H1 (cell line): ENCODE results near the gene FAM53B. TPM values are rescaled to one million over a fixed set of nuclear protein-coding genes. Genes with fewer than 3 reads are reported as not detected.

ENCODE experiments used
- CTCF ChIA-PET: fragments of 300-600 bp; sonication (Branson Sonifier 250); formaldehyde crosslinking; loops from one replicate; lab custom pipeline; 2021; ENCODE audit not compliant: partially characterized antibody; lab: Charles Lee
- POLR2A ChIA-PET: fragments of 300-600 bp; sonication (Branson Sonifier 250); formaldehyde crosslinking; loops from one replicate; lab custom pipeline; 2021; ENCODE audit warnings: inconsistent platforms; ENCODE audit not compliant: partially characterized antibody; lab: Charles Lee
- DNase-seq, 2 experiments: peaks; one replicate each; pipeline versions ENCODE4 v3.0.0 to v3.0.0-alpha.2; 2010 to 2022; ENCODE audit warnings: low spot score in 2 of 2, low read depth in 1 of 2, mixed read lengths in 1 of 2
- FAIRE-seq: peaks from 2 replicates; lab custom pipeline; 2011; peaks lifted over from hg19 to GRCh38; lab: Jason Lieb, UNC
- H2AFZ ChIP-seq: 2 replicates; pipeline ENCODE4 v1.8.1; 2012; ENCODE audit warnings: low read length, inconsistent platforms
- H2AK5ac ChIP-seq: 2 replicates; pipeline ENCODE4 v1.6.1; 2013; ENCODE audit warnings: low read depth, low read length
- H2BK120ac ChIP-seq: replicated peaks from 2 replicates; pipeline ENCODE3; 2013; ENCODE audit warnings: low read depth, low read length, inconsistent platforms
- H2BK12ac ChIP-seq: 2 replicates; pipeline ENCODE4 v1.6.1; 2013; ENCODE audit warnings: low read depth, low read length
- H2BK15ac ChIP-seq: 2 replicates; pipeline ENCODE4 v1.6.1; 2013; ENCODE audit warnings: low read length
- H2BK20ac ChIP-seq: 2 replicates; pipeline ENCODE4 v1.6.1; 2013; ENCODE audit warnings: low read length
- H2BK5ac ChIP-seq: 2 replicates; pipeline ENCODE4 v1.6.1; 2013; ENCODE audit warnings: low read depth, low read length
- H3K14ac ChIP-seq: 2 replicates; pipeline ENCODE4 v1.6.1; 2013; ENCODE audit warnings: inconsistent platforms; ENCODE audit not compliant: insufficient read length
- H3K18ac ChIP-seq: 2 replicates; pipeline ENCODE4 v1.6.1; 2013; ENCODE audit warnings: low read length; ENCODE audit errors: extremely low read depth
- H3K23ac ChIP-seq: 2 replicates; pipeline ENCODE4 v1.6.1; 2013; ENCODE audit warnings: inconsistent platforms; ENCODE audit not compliant: insufficient read length
- H3K23me2 ChIP-seq: 2 replicates; pipeline ENCODE4 v1.6.1; 2013; ENCODE audit warnings: low read depth, low read length
- H3K27ac ChIP-seq: 2 replicates; pipeline ENCODE4 v1.6.1; 2011; ENCODE audit warnings: low read depth, low read length, inconsistent platforms
- H3K27me3 ChIP-seq, 4 experiments: replicated peaks in 1 of 4; 1 replicate in 1 of 4; 2 replicates in 3 of 4; pipeline versions ENCODE4 v1.6.1 to v1.8.1; 2011 to 2013; ENCODE audit warnings: low read length in 3 of 4, mild to moderate bottlenecking in 3 of 4, inconsistent platforms in 2 of 4, mixed read lengths in 2 of 4, moderate library complexity in 1 of 4; ENCODE audit not compliant: control insufficient read depth in 3 of 4, insufficient read depth in 3 of 4; ENCODE audit errors: extremely low read depth in 1 of 4
- H3K36me3 ChIP-seq, 4 experiments: 2 replicates each; pipeline versions ENCODE4 v1.6.1 to v1.8.1; 2011 to 2013; ENCODE audit warnings: mild to moderate bottlenecking in 4 of 4, low read length in 3 of 4, moderate library complexity in 2 of 4, control low read depth in 1 of 4, inconsistent platforms in 1 of 4; ENCODE audit not compliant: insufficient read depth in 4 of 4, control insufficient read depth in 2 of 4
- H3K4ac ChIP-seq: replicated peaks from 2 replicates; pipeline ENCODE3; 2013; ENCODE audit warnings: low read length, low read depth, mixed read lengths, inconsistent platforms; ENCODE audit not compliant: insufficient read length
- H3K4me1 ChIP-seq, 4 experiments: replicated peaks in 1 of 4; 1 replicate in 1 of 4; 2 replicates in 3 of 4; pipeline versions ENCODE4 v1.6.1 to v1.8.1; 2011 to 2013; ENCODE audit warnings: low read length in 3 of 4, inconsistent platforms in 2 of 4, mixed read lengths in 1 of 4; ENCODE audit not compliant: insufficient read depth in 4 of 4, control insufficient read depth in 3 of 4
- H3K4me2 ChIP-seq, 2 experiments: 2 replicates each; pipeline versions ENCODE4 v1.6.1 to v1.8.1; 2011 to 2013; ENCODE audit warnings: low read depth in 2 of 2, low read length in 2 of 2, control low read depth in 1 of 2, inconsistent platforms in 1 of 2, mild to moderate bottlenecking in 1 of 2; ENCODE audit not compliant: insufficient read depth in 1 of 2
- H3K4me3 ChIP-seq, 4 experiments: fragments of 200-600, 300-600 bp in 1 of 4; sonication (generic), shearing (Covaris generic), sonication (Bioruptor Twin) in 1 of 4; 2 replicates each; pipeline versions ENCODE4 v1.5.1 to v1.8.1; 2011 to 2016; ENCODE audit warnings: low read length in 4 of 4, low read depth in 3 of 4, control low read depth in 2 of 4, inconsistent platforms in 2 of 4, mild to moderate bottlenecking in 2 of 4, mixed read lengths in 1 of 4, moderate library complexity in 1 of 4; ENCODE audit not compliant: insufficient read depth in 2 of 4; ENCODE audit errors: extremely low read depth in 1 of 4
- H3K56ac ChIP-seq: replicated peaks from 2 replicates; pipeline ENCODE3; 2013; ENCODE audit warnings: low read depth, mild to moderate bottlenecking, mixed read lengths, low read length, inconsistent platforms; ENCODE audit not compliant: insufficient read length
- H3K79me1 ChIP-seq: 2 replicates; pipeline ENCODE4 v1.6.1; 2013; ENCODE audit warnings: low read depth, low read length, control low read depth
- H3K79me2 ChIP-seq, 2 experiments: 2 replicates each; pipeline versions ENCODE4 v1.6.1 to v1.8.1; 2012 to 2013; ENCODE audit warnings: low read length in 2 of 2, mild to moderate bottlenecking in 2 of 2, inconsistent platforms in 1 of 2; ENCODE audit not compliant: insufficient read depth in 2 of 2, control insufficient read depth in 1 of 2
- H3K9ac ChIP-seq, 4 experiments: replicated peaks in 1 of 4; 1 replicate in 1 of 4; 2 replicates in 3 of 4; pipeline versions ENCODE4 v1.6.1 to v1.8.1; 2011 to 2013; ENCODE audit warnings: low read depth in 3 of 4, low read length in 3 of 4, control low read depth in 2 of 4, mild to moderate bottlenecking in 2 of 4, moderate library complexity in 2 of 4, inconsistent platforms in 1 of 4; ENCODE audit errors: extremely low read depth in 1 of 4
- H3K9me3 ChIP-seq, 2 experiments: 2 replicates each; pipeline versions ENCODE4 v1.6.1 to v1.8.1; 2012 to 2013; ENCODE audit warnings: mild to moderate bottlenecking in 2 of 2, moderate library complexity in 2 of 2, control low read depth in 1 of 2, inconsistent platforms in 1 of 2, low read depth in 1 of 2, low read length in 1 of 2, mixed read lengths in 1 of 2; ENCODE audit not compliant: insufficient read depth in 2 of 2
- H4K20me1 ChIP-seq, 2 experiments: replicated peaks in 1 of 2; 2 replicates each; pipeline versions ENCODE3 to v1.8.1; 2011 to 2013; ENCODE audit warnings: inconsistent platforms in 2 of 2, low read length in 2 of 2, mild to moderate bottlenecking in 1 of 2; ENCODE audit not compliant: insufficient read depth in 2 of 2, control insufficient read depth in 1 of 2
- H4K5ac ChIP-seq: 2 replicates; pipeline ENCODE4 v1.6.1; 2013; ENCODE audit warnings: low read length, low read depth, mixed read lengths, inconsistent platforms; ENCODE audit not compliant: insufficient read length
- H4K8ac ChIP-seq: 2 replicates; pipeline ENCODE4 v1.8.0; 2013; ENCODE audit warnings: mild to moderate bottlenecking, moderate library complexity, low read length, inconsistent platforms; ENCODE audit not compliant: insufficient read depth; ENCODE audit errors: extremely low read depth
- H4K91ac ChIP-seq: replicated peaks from 2 replicates; pipeline ENCODE3; 2013; ENCODE audit warnings: low read length, mixed read lengths, inconsistent platforms; ENCODE audit not compliant: insufficient read length
- BCL11A ChIP-seq, 2 experiments: IDR thresholded peaks; one replicate each; pipeline ENCODE4 v1.6.1; 2011; ENCODE audit warnings: low read depth in 2 of 2, low read length in 2 of 2, mild to moderate bottlenecking in 2 of 2
- CHD2 ChIP-seq: IDR thresholded peaks from 2 replicates; pipeline ENCODE4 v1.6.1; 2012; ENCODE audit warnings: low read length, improper control_type of control experiment
- CTBP2 ChIP-seq: IDR thresholded peaks from 2 replicates; pipeline ENCODE4 v1.7.0; 2011; ENCODE audit warnings: borderline replicate concordance, mild to moderate bottlenecking, moderate library complexity, mixed read lengths, low read length; ENCODE audit not compliant: insufficient read depth, insufficient read length
- EP300 ChIP-seq, 2 experiments: IDR thresholded peaks; 1 replicate in 1 of 2; 2 replicates in 1 of 2; pipeline ENCODE4 v1.6.1; 2011 to 2012; ENCODE audit warnings: low read depth in 2 of 2, low read length in 2 of 2, mild to moderate bottlenecking in 2 of 2, borderline replicate concordance in 1 of 2, inconsistent platforms in 1 of 2, moderate library complexity in 1 of 2
- HDAC2 ChIP-seq, 2 experiments: fragments of 300-600 bp in 1 of 2; sonication (generic) in 1 of 2; IDR thresholded peaks; 2 replicates each; pipeline ENCODE4 v1.6.1; 2011 to 2012; ENCODE audit warnings: low read depth in 2 of 2, low read length in 2 of 2, mild to moderate bottlenecking in 2 of 2, moderate library complexity in 2 of 2, borderline replicate concordance in 1 of 2, inconsistent platforms in 1 of 2
- KDM1A ChIP-seq: fragments of 200-600, 300-600 bp; sonication (generic); IDR thresholded peaks from 2 replicates; pipeline ENCODE4 v1.7.1; 2016; ENCODE audit warnings: mild to moderate bottlenecking, low read length, borderline replicate concordance
- KDM5A ChIP-seq: fragments of 200-600 bp; IDR thresholded peaks from 2 replicates; pipeline ENCODE4 v1.7.1; 2012; ENCODE audit warnings: mild to moderate bottlenecking, low read length, inconsistent platforms, mixed read lengths
- RXRA ChIP-seq: IDR thresholded peaks from 2 replicates; pipeline ENCODE4 v1.6.1; 2011; ENCODE audit warnings: low read depth, mild to moderate bottlenecking, low read length, moderate library complexity; ENCODE audit not compliant: insufficient read depth
- SIRT6 ChIP-seq: IDR thresholded peaks from one replicate; pipeline ENCODE4 v1.7.1; 2012; ENCODE audit warnings: low read length, inconsistent platforms
- SIX5 ChIP-seq: IDR thresholded peaks from 2 replicates; pipeline ENCODE4 v1.6.1; 2011; ENCODE audit warnings: mild to moderate bottlenecking, low read depth, low read length
- SP1 ChIP-seq: IDR thresholded peaks from 2 replicates; pipeline ENCODE4 v1.6.1; 2011; ENCODE audit warnings: low read depth, low read length
- TCF12 ChIP-seq: IDR thresholded peaks from 2 replicates; pipeline ENCODE4 v1.6.1; 2011; ENCODE audit warnings: low read depth, mild to moderate bottlenecking, low read length
- WGBS, 2 experiments: shearing (Covaris generic) in 1 of 2; methylation state at CpG; one replicate each; pipeline versions ENCODE4 v1.1.6 to v1.1.7; 2013 to 2015; ENCODE audit warnings: low lambda C conversion rate in 2 of 2, mixed read lengths in 2 of 2, inconsistent platforms in 1 of 2, low coverage in 1 of 2, missing lambda C conversion rate in 1 of 2; ENCODE audit not compliant: insufficient replicate concordance in 2 of 2, insufficient coverage in 1 of 2, insufficient read length in 1 of 2; ENCODE audit errors: extremely low coverage in 1 of 2, missing lambda C conversion rate in 1 of 2; 5-methylcytosine and 5-hydroxymethylcytosine counted together
- polyA plus RNA-seq, 7 experiments: library from polyadenylated mRNA; depleted of rRNA in 3 of 7; stranded (reverse) in 5 of 7; unstranded in 2 of 7; fragments of >200 nt in 5 of 7; fragments of 200-250 nt in 2 of 7; gene quantifications; 1 replicate in 5 of 7; 2 replicates in 1 of 7; 4 replicates in 1 of 7; pipeline versions ENCODE4 v1.2.1 to v1.2.3, GENCODE V29; 2011 to 2013; ENCODE audit warnings: missing spikeins in 2 of 7, mixed read lengths in 2 of 7
- total RNA-seq: library from RNA; stranded (reverse); fragmentation: NEBNext Ultra II Directional; extraction: Animal tissue kit (Norgen Biotek cat#: 25700); gene quantifications from 2 replicates; pipeline ENCODE4 v1.2.1, GENCODE V29; 2021

The FAM53B gene
- total and polyA plus RNA-seq, 2 of the 8 experiments (the other 6 are each of a cell fraction or from before 2014, with no cell fraction given): 5.3 to 14.4 TPM

DNA sequence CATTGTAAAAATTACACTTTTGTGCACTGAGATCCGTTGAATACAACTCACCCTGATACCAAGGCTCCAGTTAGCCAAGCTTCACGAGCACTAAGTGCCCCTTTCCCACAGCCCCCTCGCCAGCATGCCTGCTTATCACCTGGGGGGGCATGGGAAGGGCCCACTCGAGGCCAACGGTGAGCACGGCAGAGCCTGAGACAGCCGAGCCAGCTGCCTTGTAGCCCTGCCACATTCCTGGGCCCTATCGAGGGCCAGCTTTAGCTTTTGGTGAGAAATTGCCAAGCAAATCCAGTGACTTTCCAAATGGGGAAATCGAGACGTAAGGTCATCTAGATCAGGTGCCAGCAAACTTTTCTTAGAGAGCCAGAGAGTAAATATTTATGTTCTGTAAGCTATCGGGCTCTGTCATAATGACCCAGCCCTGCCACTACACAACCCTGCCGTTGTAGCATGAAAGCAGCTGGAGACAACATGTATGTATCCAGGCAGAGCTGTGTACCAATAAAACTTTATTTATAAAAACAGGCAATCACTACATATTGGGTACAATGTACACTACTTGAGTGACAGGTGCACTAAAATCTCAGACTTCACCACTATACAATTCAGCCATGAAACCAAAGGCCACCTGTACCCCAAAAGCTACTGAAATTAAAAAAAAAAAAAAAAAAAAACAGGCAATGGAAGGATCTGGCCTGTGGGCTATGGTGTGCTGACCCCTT lies 83.6 kb downstream of the FAM53B start:
- Histone ChIP-seq H4K91ac (no peak overlapping the region), H2BK20ac (no peak overlapping the region), H2AK5ac (no peak overlapping the region), H3K9me3 (no peaks in the 10 kb centered on the region), H3K9ac (no peak overlapping the region), H2BK15ac (no peak overlapping the region), H3K4me1 (no peaks in the 10 kb centered on the region), H3K23ac (no peak overlapping the region), H3K36me3 (no peaks in the 10 kb centered on the region; a peak in 1 of 8 replicates), H2BK12ac (no peak overlapping the region), H4K5ac (no peak overlapping the region), H3K79me2 (no peaks in the 10 kb centered on the region), H3K14ac (no peak overlapping the region), H3K18ac (no peak overlapping the region), H3K23me2 (no peaks in the 10 kb centered on the region), H3K79me1 (peaks cover 4% of the 10 kb centered on the region), H3K27ac (no peak overlapping the region), H4K20me1 (peaks cover 0 to 11% of the 10 kb centered on the region in 2 experiments), H3K56ac (no peak overlapping the region), H2BK120ac (no peak overlapping the region), H3K4me2 (no peak overlapping the region), H3K4me3 (no peak overlapping the region), H2AFZ (no peak overlapping the region), H3K4ac (no peak overlapping the region), H3K27me3 (no peaks in the 10 kb centered on the region), H2BK5ac (no peak overlapping the region), H4K8ac (no peak overlapping the region)
- FAIRE-seq: no peak
- POLR2A ChIA-PET: no interaction called here
- DNase-seq: no peak
- CTCF ChIA-PET: interaction anchor here (0.7 to 3.2 kb wide), 10 partner anchors 10 to 128 kb away, joined by 3 to 11 read pairs (median 4); no protein-coding TSS in a partner anchor
- 95% methylated on average over 12 of the region's 12 CpGs; no CpG with 5 or more reads in 1 of the 2 experiments for WGBS, 2 experiments
- TF ChIP-seq SP1 (no peak), HDAC2 (IDR thresholded peaks at IDR 0.05; ENCODE audit: borderline replicate concordance in 1 of 2, low read depth in 2 of 2, low read length in 2 of 2) (no peak), CHD2 (no peak), BCL11A (IDR thresholded peaks at IDR 0.05; ENCODE audit: low read depth in 2 of 2, low read length in 2 of 2) (no peak), KDM1A (no peak), SIX5 (no peak), RXRA (no peak), CTBP2 (no peak), SIRT6 (no peak), KDM5A (no peak), EP300 (IDR thresholded peaks at IDR 0.05; ENCODE audit: borderline replicate concordance in 1 of 2, low read depth in 2 of 2, low read length in 2 of 2) (no peak), TCF12 (no peak)
